Measurements from ENCODE around the gene ZNF593.

DNA sequence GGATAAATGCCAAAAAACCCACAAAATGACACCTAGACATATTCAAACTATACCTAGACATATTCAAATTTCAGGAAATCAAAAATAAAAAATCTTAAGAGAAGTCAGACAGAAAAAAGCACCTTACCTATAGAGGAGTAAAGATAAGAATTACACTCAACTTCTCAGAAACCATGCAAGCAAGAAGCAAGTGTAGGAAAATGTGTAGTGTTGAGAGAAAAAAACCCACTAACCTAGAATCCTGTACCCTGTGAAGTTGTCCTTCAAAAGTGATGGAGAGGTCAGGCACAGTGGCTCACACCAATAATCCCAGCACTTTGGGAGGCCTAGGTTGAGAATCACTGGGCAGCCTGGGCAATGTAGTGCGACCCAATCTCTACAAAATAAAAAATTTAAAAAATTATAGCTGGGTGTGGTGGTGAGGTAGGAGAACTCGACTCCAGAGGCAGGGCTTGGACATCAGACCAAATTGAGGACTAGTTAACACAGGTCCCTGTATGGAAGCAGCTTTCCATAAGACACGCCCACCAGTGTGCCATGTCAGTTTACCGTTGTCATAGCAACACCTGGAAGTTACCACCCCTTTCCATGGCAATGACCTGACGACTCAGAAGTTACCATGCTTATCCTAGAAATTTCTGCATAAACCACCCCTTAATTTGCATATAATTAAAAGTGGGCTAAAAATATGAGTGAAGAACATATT lies 37.4 kb upstream of the ZNF593 start:
- TF ChIP-seq, protein P1, sequence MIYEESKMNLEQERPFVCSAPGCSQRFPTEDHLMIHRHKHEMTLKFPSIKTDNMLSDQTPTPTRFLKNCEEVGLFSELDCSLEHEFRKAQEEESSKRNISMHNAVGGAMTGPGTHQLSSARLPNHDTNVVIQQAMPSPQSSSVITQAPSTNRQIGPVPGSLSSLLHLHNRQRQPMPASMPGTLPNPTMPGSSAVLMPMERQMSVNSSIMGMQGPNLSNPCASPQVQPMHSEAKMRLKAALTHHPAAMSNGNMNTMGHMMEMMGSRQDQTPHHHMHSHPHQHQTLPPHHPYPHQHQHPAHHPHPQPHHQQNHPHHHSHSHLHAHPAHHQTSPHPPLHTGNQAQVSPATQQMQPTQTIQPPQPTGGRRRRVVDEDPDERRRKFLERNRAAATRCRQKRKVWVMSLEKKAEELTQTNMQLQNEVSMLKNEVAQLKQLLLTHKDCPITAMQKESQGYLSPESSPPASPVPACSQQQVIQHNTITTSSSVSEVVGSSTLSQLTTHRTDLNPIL (CRISPR knock-in tag; IDR thresholded peaks at IDR 0.05; ENCODE audit: low read depth), result no peak
- TF ChIP-seq RARB (CRISPR knock-in tag; IDR thresholded peaks at IDR 0.05) (no peak), PPARA (CRISPR knock-in tag; IDR thresholded peaks at IDR 0.05; ENCODE audit: borderline replicate concordance) (no peak), ZFP30 (CRISPR knock-in tag; IDR thresholded peaks at IDR 0.05) (no peak), OSR1 (CRISPR knock-in tag; IDR thresholded peaks at IDR 0.05) (no peak), ZFP3 (CRISPR knock-in tag; IDR thresholded peaks at IDR 0.05) (no peak), ZNF70 (CRISPR knock-in tag; IDR thresholded peaks at IDR 0.05) (no peak), ZC3H10 (CRISPR knock-in tag; IDR thresholded peaks at IDR 0.05) (no peak), TOX (CRISPR knock-in tag; IDR thresholded peaks at IDR 0.05; ENCODE audit: borderline replicate concordance) (no peak)
- TF ChIP-seq, protein P2, sequence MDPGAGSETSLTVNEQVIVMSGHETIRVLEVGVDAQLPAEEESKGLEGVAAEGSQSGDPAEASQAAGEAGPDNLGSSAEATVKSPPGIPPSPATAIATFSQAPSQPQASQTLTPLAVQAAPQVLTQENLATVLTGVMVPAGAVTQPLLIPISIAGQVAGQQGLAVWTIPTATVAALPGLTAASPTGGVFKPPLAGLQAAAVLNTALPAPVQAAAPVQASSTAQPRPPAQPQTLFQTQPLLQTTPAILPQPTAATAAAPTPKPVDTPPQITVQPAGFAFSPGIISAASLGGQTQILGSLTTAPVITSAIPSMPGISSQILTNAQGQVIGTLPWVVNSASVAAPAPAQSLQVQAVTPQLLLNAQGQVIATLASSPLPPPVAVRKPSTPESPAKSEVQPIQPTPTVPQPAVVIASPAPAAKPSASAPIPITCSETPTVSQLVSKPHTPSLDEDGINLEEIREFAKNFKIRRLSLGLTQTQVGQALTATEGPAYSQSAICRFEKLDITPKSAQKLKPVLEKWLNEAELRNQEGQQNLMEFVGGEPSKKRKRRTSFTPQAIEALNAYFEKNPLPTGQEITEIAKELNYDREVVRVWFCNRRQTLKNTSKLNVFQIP (CRISPR knock-in tag; IDR thresholded peaks at IDR 0.05; ENCODE audit: borderline replicate concordance, low read depth), result no peak
- TF ChIP-seq, protein P3, sequence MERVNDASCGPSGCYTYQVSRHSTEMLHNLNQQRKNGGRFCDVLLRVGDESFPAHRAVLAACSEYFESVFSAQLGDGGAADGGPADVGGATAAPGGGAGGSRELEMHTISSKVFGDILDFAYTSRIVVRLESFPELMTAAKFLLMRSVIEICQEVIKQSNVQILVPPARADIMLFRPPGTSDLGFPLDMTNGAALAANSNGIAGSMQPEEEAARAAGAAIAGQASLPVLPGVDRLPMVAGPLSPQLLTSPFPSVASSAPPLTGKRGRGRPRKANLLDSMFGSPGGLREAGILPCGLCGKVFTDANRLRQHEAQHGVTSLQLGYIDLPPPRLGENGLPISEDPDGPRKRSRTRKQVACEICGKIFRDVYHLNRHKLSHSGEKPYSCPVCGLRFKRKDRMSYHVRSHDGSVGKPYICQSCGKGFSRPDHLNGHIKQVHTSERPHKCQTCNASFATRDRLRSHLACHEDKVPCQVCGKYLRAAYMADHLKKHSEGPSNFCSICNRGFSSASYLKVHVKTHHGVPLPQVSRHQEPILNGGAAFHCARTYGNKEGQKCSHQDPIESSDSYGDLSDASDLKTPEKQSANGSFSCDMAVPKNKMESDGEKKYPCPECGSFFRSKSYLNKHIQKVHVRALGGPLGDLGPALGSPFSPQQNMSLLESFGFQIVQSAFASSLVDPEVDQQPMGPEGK (CRISPR knock-in tag; IDR thresholded peaks at IDR 0.05; ENCODE audit: borderline replicate concordance), result no peak
- TF ChIP-seq, protein P4, sequence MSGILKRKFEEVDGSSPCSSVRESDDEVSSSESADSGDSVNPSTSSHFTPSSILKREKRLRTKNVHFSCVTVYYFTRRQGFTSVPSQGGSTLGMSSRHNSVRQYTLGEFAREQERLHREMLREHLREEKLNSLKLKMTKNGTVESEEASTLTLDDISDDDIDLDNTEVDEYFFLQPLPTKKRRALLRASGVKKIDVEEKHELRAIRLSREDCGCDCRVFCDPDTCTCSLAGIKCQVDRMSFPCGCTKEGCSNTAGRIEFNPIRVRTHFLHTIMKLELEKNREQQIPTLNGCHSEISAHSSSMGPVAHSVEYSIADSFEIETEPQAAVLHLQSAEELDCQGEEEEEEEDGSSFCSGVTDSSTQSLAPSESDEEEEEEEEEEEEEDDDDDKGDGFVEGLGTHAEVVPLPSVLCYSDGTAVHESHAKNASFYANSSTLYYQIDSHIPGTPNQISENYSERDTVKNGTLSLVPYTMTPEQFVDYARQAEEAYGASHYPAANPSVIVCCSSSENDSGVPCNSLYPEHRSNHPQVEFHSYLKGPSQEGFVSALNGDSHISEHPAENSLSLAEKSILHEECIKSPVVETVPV (CRISPR knock-in tag; IDR thresholded peaks at IDR 0.05), result no peak
